ENCODE measurements around the gene KIF17.

Gene KIF17

GRCh38 chr1:20709868-20710267 lies 7.9 kb downstream of the KIF17 start:
- FAIRE-seq = no peak

- FAIRE-seq = no peak
Measured at GRCh38 chr1:20708891-20709290, 8.9 kb downstream of the KIF17 start.

GRCh38 chr1:20708057-20708456 lies 9.8 kb downstream of the KIF17 start:
- FAIRE-seq = no peak

GRCh38 chr1:20706841-20707240 lies 11.0 kb downstream of the KIF17 start:
- no peak for FAIRE-seq

- FAIRE-seq = no peak
Measured at GRCh38 chr1:20705203-20705755, 12.5 kb downstream of the KIF17 start.

- no peak for FAIRE-seq
Measured at GRCh38 chr1:20704390-20705202, 13.2 kb downstream of the KIF17 start.

- FAIRE-seq = no peak
Measured at GRCh38 chr1:20703124-20703756, 14.6 kb downstream of the KIF17 start.

DNA sequence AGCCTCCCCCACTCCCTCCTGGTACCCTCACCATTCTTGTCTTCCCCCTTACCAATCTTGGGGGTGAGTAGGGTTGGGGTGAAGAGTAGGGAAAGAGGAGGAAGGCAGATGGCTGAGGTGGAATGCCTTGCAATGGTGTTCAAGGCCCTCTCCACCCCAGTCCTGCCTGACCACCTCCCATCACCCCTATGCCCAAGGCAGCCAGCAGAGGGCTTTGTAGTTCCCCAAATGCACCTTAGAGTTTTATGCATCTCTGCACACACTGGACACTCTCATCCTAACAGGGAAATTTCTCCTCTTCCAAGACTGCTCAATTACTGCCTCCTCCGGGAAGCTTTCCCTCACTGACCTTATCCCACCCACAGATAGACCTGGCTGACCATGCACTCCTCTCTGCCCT lies 15.4 kb downstream of the KIF17 start:
- no peak for FAIRE-seq

GRCh38 chr1:20701847-20702246 lies 16.0 kb downstream of the KIF17 start:
- FAIRE-seq = no peak

- FAIRE-seq = no peak
Measured at GRCh38 chr1:20701446-20701845, 16.4 kb downstream of the KIF17 start.

DNA sequence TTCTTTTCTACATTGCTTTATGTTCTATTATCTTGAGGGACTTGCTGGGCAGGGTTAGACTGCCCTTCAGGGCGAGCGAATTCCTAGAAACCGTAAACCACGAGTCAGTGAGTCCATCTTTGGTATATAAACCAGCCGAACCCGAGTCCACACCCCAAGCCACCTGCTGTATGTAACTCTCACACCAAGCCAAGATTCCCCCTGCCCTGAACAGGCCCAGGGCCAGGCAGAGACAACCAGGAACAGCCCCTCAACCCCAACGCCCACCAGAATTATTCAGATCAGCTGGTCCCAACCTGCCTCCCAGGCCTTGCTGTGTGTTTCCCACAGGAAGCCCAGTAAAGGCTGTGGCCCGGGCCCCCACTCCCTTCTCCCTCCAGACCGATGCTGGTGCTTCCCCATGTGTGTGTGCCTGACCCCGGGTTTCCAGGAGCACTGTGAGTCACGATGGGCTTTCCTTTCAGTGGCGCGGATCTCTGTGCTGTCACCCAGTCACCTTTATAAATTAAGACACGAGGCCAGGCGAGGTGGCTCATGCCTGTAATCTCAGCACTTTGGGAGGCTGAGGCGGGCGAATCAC lies 17.1 kb downstream of the KIF17 start:
- FAIRE-seq = no peak

- FAIRE-seq = no peak
Measured at GRCh38 chr1:20699558-20699957, 18.2 kb downstream of the KIF17 start.

DNA sequence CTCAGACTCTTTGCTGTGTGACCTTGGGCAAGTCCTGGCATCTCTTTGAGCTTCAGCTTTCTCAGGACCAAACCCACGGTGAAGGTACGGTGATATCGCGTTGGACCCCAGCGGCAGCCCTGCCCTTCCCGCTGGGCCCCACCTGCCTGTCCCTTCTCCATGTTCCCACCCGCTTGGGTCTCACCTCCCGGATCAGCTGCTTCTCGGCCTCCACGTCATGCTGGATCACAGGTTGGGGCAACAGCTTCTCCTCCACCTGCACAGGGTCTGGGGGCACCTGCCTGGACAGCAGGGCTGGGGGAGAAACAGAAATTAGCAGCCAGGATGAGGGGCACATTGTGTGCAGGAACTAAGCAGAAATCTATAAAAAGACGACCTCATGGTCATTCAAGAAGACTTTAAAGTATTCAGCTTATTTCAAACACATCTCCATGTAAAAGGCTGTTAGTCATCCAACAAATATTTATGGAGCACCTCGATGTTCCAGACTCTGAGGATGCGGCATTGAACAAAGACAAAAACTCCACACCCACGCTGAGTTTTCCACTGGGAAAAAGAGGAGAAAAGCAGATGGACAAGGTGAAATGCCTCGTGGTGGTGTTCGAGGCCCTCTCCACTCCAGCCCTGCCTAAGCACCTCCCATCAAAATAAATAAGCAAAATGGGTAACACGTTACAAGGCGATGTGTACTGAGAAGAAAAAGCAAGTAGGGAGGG lies 19.5 kb downstream of the KIF17 start:
- FAIRE-seq = no peak

DNA sequence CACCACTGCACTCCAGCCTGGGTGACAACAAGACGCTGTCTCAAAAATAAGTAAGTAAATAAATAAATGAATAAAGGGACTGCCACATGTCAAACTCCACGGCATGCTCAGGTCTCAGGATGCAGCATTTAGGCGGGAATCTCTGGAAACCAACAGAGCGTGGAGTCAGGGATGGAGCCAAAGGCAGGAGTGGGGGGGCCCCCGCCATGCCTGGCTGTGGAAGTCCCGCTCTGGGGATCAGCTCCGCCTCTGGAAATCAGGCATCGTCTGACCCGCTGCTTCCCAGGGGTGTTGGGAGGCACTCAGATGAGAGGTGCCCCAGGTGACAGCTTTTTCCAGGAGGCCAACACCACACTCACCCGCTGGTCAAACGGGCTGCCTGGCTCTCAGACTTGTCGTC lies 20.2 kb downstream of the KIF17 start:
- FAIRE-seq = no peak

GRCh38 chr1:20696397-20697333 lies 21.1 kb downstream of the KIF17 start:
- FAIRE-seq = no peak

GRCh38 chr1:20695515-20695914 lies 22.3 kb downstream of the KIF17 start:
- no peak for FAIRE-seq

DNA sequence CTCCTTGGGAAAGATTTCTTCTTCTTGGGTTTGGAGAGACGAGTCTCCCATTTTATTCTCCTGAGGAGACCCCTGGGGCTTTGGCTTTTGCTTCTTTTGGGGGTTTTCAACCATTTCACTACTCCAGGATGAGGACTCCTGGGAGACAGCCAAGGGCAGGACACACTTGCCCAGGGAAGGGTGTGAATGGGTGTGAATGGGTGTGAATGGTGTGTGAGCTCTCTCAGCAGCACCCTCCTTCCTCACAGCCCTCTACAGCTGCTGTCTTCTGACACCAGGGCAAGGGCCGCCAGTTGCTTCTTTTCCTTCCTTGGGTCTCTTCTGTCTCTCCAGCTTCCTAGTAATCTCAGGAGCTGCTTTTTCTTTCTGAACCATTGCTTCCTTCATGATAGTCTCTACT lies 24.2 kb downstream of the KIF17 start:
- FAIRE-seq = no peak

- FAIRE-seq = no peak
Measured at GRCh38 chr1:20691872-20692271, 25.9 kb downstream of the KIF17 start.

DNA sequence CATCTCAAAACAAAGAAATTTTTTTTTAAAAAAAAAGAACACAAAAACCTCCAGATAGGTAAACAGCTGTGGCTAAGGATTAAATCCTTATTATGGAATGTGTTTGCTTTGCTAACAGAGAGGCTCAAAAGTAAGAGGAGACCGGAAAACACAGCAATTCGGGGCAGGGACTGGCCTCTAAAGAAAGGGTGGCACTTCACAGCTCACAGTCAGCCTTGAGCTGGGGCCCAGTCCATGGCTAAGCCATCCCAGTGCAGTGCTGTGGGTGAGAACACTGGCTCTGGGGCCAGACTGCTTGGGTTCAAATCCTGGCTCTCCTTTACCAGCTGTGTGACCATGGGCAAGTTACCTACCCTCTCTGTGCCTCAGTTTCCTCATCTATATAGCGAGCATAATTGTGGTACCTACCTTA lies 28.2 kb downstream of the KIF17 start:
- FAIRE-seq = no peak

DNA sequence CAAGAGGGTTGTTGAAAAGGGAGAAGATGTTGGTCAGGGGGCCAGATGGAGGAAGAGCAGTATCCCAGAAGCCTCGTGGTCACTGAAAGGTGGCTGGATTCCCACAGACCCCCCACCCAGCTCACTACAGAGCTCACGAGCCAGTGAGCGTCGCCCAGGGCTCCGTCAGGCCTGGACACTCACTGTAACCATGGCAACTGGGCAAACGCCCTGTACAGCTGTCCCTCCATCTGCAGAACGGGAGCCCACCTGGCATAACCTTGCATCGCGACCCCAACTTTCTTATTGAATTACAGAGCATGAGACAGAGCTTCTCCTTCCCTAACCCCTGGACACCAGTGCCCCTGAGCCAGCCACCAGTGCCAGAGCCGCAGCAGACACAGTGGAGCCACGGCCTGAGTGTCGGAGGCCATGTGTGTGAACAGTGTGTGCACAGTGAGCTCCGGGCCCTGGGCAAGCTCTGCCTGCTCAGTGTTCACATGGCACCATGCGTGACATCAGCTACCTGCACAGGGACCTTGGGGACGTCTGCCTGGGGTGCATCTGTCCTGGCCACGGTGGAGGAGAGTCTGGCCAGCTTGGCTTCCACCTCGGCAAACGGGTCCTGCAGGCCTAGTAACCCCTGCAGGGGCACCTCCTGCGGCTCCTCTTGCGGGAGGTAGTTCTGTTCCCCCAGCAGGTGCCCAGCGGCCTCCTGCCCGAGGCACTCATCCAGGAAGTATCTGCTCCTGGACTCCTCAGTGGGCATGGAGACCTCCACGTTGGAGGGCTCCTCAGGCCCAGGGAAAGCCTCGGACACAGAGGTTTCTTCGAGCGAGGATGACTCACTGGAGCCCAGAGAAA lies 30.7 kb downstream of the KIF17 start:
- FAIRE-seq = no peak

DNA sequence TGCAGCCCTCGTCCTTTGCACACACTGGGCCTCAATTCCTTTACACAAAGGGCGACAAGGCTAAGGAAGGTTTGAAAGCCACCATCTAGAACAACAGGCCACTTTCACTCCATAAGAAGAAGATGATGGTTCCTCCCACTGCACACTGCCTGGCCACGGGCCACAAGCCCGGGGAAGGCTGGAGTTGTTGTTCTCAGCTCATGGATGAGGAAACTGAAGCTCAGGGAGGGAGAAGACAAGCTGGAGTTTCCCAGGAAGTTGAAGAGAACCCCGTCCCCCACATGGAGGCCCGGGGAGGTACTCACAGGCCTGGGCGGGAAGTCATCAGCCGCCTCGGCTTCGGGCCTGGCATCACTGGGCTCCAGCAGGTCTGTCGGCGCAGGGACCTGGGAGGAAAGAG lies 32.1 kb downstream of the KIF17 start:
- no peak for FAIRE-seq

Data from A204.1 (cell line).